ENCODE measurements around the gene CUEDC2. TPM values are rescaled to one million over a fixed set of nuclear protein-coding genes. Genes with fewer than 3 reads are reported as not detected.
A peak's percentile ranks its signal among the peaks of the same experiment; 100 is the strongest.

Gene CUEDC2
- total and polyA plus RNA-seq, 2 experiments from 2014 or later = 45.4 to 79.9 TPM

GRCh38 chr10:102420714-102421506 lies 11.5 kb downstream of the CUEDC2 start, which contains the start of gene FBXL15:
TSS of gene FBXL15 (plus strand) at chr10:102420836. CDS start at chr10:102421130, 294 bp downstream.
- DNase-seq (ENCODE audit: low spot score) = peak; percentile 99
- Histone ChIP-seq H3K9me2 (replicated peaks; ENCODE audit: insufficient read depth) (no peaks in the 10 kb centered on the region), H3K4me2 (peak within 1 kb of the TSS; percentile 100), H3K4me1 (ENCODE audit: insufficient read depth) (peaks cover 24% of the 10 kb centered on the region), H3K36me3 (replicated peaks; ENCODE audit: insufficient read depth, low read depth) (no peaks in the 10 kb centered on the region), H4K20me1 (ENCODE audit: insufficient read depth, poor library complexity, severe bottlenecking) (peaks cover 5% of the 10 kb centered on the region), H3K27ac (peak within 1 kb of the TSS; percentile 92), H3K4me3 (peak within 1 kb of the TSS; percentile 63), H3K79me2 (peaks cover 17% of the 10 kb centered on the region), H2AFZ (peak within 1 kb of the TSS; percentile 95), H3K27me3 (peaks cover 14% of the 10 kb centered on the region), H3K9me3 (ENCODE audit: low read depth) (no peaks in the 10 kb centered on the region)
- TF ChIP-seq, protein P1, sequence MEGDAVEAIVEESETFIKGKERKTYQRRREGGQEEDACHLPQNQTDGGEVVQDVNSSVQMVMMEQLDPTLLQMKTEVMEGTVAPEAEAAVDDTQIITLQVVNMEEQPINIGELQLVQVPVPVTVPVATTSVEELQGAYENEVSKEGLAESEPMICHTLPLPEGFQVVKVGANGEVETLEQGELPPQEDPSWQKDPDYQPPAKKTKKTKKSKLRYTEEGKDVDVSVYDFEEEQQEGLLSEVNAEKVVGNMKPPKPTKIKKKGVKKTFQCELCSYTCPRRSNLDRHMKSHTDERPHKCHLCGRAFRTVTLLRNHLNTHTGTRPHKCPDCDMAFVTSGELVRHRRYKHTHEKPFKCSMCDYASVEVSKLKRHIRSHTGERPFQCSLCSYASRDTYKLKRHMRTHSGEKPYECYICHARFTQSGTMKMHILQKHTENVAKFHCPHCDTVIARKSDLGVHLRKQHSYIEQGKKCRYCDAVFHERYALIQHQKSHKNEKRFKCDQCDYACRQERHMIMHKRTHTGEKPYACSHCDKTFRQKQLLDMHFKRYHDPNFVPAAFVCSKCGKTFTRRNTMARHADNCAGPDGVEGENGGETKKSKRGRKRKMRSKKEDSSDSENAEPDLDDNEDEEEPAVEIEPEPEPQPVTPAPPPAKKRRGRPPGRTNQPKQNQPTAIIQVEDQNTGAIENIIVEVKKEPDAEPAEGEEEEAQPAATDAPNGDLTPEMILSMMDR (IDR thresholded peaks at IDR 0.05; ENCODE audit: poor library complexity) = no peak
- TF ChIP-seq EZH2 (IDR thresholded peaks at IDR 0.05; ENCODE audit: borderline replicate concordance) = no peak
- TF ChIP-seq EZH2phosphoT487 (IDR thresholded peaks at IDR 0.05; ENCODE audit: low read depth, severe bottlenecking, unreplicated experiment) = no peak
- WGBS (ENCODE audit: low lambda C conversion rate, missing lambda C conversion rate) = 1% methylated on average over 50 of the region's 66 CpGs

GRCh38 chr10:102420181-102420713 lies 12.1 kb downstream of the CUEDC2 start:
- 2% methylated on average over 21 of the region's 21 CpGs for WGBS (ENCODE audit: low lambda C conversion rate, missing lambda C conversion rate)
- Histone ChIP-seq H3K9me2 (replicated peaks; ENCODE audit: insufficient read depth) (no peaks in the 10 kb centered on the region), H3K27ac (peak overlapping the region; percentile 92), H3K4me2 (peak overlapping the region; percentile 100), H3K79me2 (peaks cover 17% of the 10 kb centered on the region), H3K4me3 (peak overlapping the region; percentile 63), H3K9me3 (ENCODE audit: low read depth) (no peaks in the 10 kb centered on the region), H3K36me3 (replicated peaks; ENCODE audit: insufficient read depth, low read depth) (no peaks in the 10 kb centered on the region), H3K27me3 (peaks cover 14% of the 10 kb centered on the region), H3K4me1 (ENCODE audit: insufficient read depth) (peaks cover 24% of the 10 kb centered on the region), H4K20me1 (ENCODE audit: insufficient read depth, poor library complexity, severe bottlenecking) (peaks cover 5% of the 10 kb centered on the region), H2AFZ (peak overlapping the region; percentile 78)
- no peak for DNase-seq (ENCODE audit: low spot score)
- no peak for TF ChIP-seq EZH2 (IDR thresholded peaks at IDR 0.05; ENCODE audit: borderline replicate concordance)
- no peak for TF ChIP-seq EZH2phosphoT487 (IDR thresholded peaks at IDR 0.05; ENCODE audit: low read depth, severe bottlenecking, unreplicated experiment)
- TF ChIP-seq, protein P1 (IDR thresholded peaks at IDR 0.05; ENCODE audit: poor library complexity) = no peak

GRCh38 chr10:102419269-102420180 lies 12.8 kb downstream of the CUEDC2 start:
- Histone ChIP-seq H3K27me3 (peaks cover 14% of the 10 kb centered on the region), H3K36me3 (replicated peaks; ENCODE audit: insufficient read depth, low read depth) (no peaks in the 10 kb centered on the region), H3K4me3 (peak overlapping the region; percentile 63), H3K4me1 (ENCODE audit: insufficient read depth) (peaks cover 24% of the 10 kb centered on the region), H3K9me3 (ENCODE audit: low read depth) (no peaks in the 10 kb centered on the region), H4K20me1 (ENCODE audit: insufficient read depth, poor library complexity, severe bottlenecking) (peaks cover 5% of the 10 kb centered on the region), H3K27ac (peak overlapping the region; percentile 92), H3K9me2 (replicated peaks; ENCODE audit: insufficient read depth) (no peaks in the 10 kb centered on the region), H3K4me2 (peak overlapping the region; percentile 100), H2AFZ (peak overlapping the region; percentile 78), H3K79me2 (peaks cover 17% of the 10 kb centered on the region)
- peak; percentile 74 for DNase-seq (ENCODE audit: low spot score)
- TF ChIP-seq, protein P1 (IDR thresholded peaks at IDR 0.05; ENCODE audit: poor library complexity) = no peak
- TF ChIP-seq EZH2phosphoT487 (IDR thresholded peaks at IDR 0.05; ENCODE audit: low read depth, severe bottlenecking, unreplicated experiment) (no peak), EZH2 (IDR thresholded peaks at IDR 0.05; ENCODE audit: borderline replicate concordance) (no peak)
- WGBS (ENCODE audit: low lambda C conversion rate, missing lambda C conversion rate) = 3% methylated on average over 31 of the region's 54 CpGs

Measured in hepatocyte (in vitro differentiated cells).